H1 (cell line): ENCODE results near the gene MAPRE3. TPM values are rescaled to one million over a fixed set of nuclear protein-coding genes. Genes with fewer than 3 reads are reported as not detected.

Source experiments
- CBX8 ChIP-seq: fragments of 300-800, 300-1000 bp; sonication (generic); IDR thresholded peaks from 2 replicates; pipeline ENCODE4 v1.7.1; 2016; ENCODE audit warnings: low read depth, low read length, borderline replicate concordance
- CHD1 ChIP-seq: IDR thresholded peaks from 2 replicates; pipeline ENCODE4 v1.6.1; 2012; ENCODE audit warnings: low read depth, low read length, improper control_type of control experiment
- HDAC6 ChIP-seq: IDR thresholded peaks from one replicate; pipeline ENCODE4 v1.7.1; 2012; ENCODE audit warnings: low read depth, mild to moderate bottlenecking, inconsistent platforms, low read length, moderate library complexity
- JUN ChIP-seq: IDR thresholded peaks from 2 replicates; pipeline ENCODE4 v1.6.1; 2011; ENCODE audit warnings: low read depth, mild to moderate bottlenecking, improper control_type of control experiment, low read length
- NANOG ChIP-seq: IDR thresholded peaks from 2 replicates; pipeline ENCODE4 v1.6.1; 2011; ENCODE audit warnings: low read length, low read depth, mild to moderate bottlenecking, inconsistent platforms; ENCODE audit not compliant: insufficient read depth, poor library complexity, severe bottlenecking
- POLR2AphosphoS5 ChIP-seq: IDR thresholded peaks from 2 replicates; pipeline ENCODE4 v1.6.1; 2011; ENCODE audit warnings: low read depth, low read length
- POU5F1 ChIP-seq: IDR thresholded peaks from 2 replicates; pipeline ENCODE4 v1.6.1; 2011; ENCODE audit warnings: low read depth, mild to moderate bottlenecking, low read length, moderate library complexity
- RBBP5 ChIP-seq: IDR thresholded peaks from 2 replicates; pipeline ENCODE4 v1.7.1; 2012; ENCODE audit warnings: low read depth, mild to moderate bottlenecking, inconsistent platforms, low read length, moderate library complexity, borderline replicate concordance
- YY1 ChIP-seq: IDR thresholded peaks from 2 replicates; pipeline ENCODE4 v1.6.1; 2011; ENCODE audit warnings: low read depth, mild to moderate bottlenecking, low read length
- ZNF274 ChIP-seq: IDR thresholded peaks from 2 replicates; pipeline ENCODE4 v1.7.0; 2012; ENCODE audit warnings: low read length, borderline replicate concordance; ENCODE audit errors: extremely low read depth
- polyA plus RNA-seq, 7 experiments: library from polyadenylated mRNA; depleted of rRNA in 3 of 7; stranded (reverse) in 5 of 7; unstranded in 2 of 7; fragments of >200 nt in 5 of 7; fragments of 200-250 nt in 2 of 7; gene quantifications; 1 replicate in 5 of 7; 2 replicates in 1 of 7; 4 replicates in 1 of 7; pipeline versions ENCODE4 v1.2.1 to v1.2.3, GENCODE V29; 2011 to 2013; ENCODE audit warnings: missing spikeins in 2 of 7, mixed read lengths in 2 of 7
- total RNA-seq: library from RNA; stranded (reverse); fragmentation: NEBNext Ultra II Directional; extraction: Animal tissue kit (Norgen Biotek cat#: 25700); gene quantifications from 2 replicates; pipeline ENCODE4 v1.2.1, GENCODE V29; 2021
- TF ChIP-seq, protein P1 (sequence below): fragments of 300-600 bp; sonication (generic); IDR thresholded peaks from 2 replicates; pipeline ENCODE4 v1.7.1; 2012; ENCODE audit warnings: low read length, moderate library complexity, mild to moderate bottlenecking, inconsistent platforms; ENCODE audit not compliant: insufficient replicate concordance

The MAPRE3 gene
- total and polyA plus RNA-seq, 2 of the 8 experiments (the other 6 are each of a cell fraction or from before 2014, with no cell fraction given): 4.9 to 6.6 TPM

- TF ChIP-seq, protein P1, sequence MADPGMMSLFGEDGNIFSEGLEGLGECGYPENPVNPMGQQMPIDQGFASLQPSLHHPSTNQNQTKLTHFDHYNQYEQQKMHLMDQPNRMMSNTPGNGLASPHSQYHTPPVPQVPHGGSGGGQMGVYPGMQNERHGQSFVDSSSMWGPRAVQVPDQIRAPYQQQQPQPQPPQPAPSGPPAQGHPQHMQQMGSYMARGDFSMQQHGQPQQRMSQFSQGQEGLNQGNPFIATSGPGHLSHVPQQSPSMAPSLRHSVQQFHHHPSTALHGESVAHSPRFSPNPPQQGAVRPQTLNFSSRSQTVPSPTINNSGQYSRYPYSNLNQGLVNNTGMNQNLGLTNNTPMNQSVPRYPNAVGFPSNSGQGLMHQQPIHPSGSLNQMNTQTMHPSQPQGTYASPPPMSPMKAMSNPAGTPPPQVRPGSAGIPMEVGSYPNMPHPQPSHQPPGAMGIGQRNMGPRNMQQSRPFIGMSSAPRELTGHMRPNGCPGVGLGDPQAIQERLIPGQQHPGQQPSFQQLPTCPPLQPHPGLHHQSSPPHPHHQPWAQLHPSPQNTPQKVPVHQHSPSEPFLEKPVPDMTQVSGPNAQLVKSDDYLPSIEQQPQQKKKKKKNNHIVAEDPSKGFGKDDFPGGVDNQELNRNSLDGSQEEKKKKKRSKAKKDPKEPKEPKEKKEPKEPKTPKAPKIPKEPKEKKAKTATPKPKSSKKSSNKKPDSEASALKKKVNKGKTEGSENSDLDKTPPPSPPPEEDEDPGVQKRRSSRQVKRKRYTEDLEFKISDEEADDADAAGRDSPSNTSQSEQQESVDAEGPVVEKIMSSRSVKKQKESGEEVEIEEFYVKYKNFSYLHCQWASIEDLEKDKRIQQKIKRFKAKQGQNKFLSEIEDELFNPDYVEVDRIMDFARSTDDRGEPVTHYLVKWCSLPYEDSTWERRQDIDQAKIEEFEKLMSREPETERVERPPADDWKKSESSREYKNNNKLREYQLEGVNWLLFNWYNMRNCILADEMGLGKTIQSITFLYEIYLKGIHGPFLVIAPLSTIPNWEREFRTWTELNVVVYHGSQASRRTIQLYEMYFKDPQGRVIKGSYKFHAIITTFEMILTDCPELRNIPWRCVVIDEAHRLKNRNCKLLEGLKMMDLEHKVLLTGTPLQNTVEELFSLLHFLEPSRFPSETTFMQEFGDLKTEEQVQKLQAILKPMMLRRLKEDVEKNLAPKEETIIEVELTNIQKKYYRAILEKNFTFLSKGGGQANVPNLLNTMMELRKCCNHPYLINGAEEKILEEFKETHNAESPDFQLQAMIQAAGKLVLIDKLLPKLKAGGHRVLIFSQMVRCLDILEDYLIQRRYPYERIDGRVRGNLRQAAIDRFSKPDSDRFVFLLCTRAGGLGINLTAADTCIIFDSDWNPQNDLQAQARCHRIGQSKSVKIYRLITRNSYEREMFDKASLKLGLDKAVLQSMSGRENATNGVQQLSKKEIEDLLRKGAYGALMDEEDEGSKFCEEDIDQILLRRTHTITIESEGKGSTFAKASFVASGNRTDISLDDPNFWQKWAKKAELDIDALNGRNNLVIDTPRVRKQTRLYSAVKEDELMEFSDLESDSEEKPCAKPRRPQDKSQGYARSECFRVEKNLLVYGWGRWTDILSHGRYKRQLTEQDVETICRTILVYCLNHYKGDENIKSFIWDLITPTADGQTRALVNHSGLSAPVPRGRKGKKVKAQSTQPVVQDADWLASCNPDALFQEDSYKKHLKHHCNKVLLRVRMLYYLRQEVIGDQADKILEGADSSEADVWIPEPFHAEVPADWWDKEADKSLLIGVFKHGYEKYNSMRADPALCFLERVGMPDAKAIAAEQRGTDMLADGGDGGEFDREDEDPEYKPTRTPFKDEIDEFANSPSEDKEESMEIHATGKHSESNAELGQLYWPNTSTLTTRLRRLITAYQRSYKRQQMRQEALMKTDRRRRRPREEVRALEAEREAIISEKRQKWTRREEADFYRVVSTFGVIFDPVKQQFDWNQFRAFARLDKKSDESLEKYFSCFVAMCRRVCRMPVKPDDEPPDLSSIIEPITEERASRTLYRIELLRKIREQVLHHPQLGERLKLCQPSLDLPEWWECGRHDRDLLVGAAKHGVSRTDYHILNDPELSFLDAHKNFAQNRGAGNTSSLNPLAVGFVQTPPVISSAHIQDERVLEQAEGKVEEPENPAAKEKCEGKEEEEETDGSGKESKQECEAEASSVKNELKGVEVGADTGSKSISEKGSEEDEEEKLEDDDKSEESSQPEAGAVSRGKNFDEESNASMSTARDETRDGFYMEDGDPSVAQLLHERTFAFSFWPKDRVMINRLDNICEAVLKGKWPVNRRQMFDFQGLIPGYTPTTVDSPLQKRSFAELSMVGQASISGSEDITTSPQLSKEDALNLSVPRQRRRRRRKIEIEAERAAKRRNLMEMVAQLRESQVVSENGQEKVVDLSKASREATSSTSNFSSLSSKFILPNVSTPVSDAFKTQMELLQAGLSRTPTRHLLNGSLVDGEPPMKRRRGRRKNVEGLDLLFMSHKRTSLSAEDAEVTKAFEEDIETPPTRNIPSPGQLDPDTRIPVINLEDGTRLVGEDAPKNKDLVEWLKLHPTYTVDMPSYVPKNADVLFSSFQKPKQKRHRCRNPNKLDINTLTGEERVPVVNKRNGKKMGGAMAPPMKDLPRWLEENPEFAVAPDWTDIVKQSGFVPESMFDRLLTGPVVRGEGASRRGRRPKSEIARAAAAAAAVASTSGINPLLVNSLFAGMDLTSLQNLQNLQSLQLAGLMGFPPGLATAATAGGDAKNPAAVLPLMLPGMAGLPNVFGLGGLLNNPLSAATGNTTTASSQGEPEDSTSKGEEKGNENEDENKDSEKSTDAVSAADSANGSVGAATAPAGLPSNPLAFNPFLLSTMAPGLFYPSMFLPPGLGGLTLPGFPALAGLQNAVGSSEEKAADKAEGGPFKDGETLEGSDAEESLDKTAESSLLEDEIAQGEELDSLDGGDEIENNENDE: no peak
- no peak for TF ChIP-seq RBBP5
- no peak for TF ChIP-seq POLR2AphosphoS5
- no peak for TF ChIP-seq CHD1
- TF ChIP-seq NANOG: no peak
- no peak for TF ChIP-seq CBX8
- no peak for TF ChIP-seq ZNF274
- no peak for TF ChIP-seq HDAC6
- no peak for TF ChIP-seq YY1
- TF ChIP-seq POU5F1: no peak
- TF ChIP-seq JUN: no peak
- TF ChIP-seq, all 59 proteins: peak for 0
Measured at GRCh38 chr2:26934335-26934724, 36.1 kb upstream of the MAPRE3 start (continued).
